Stimulated activated CD8-positive, alpha-beta memory T cell treated with anti-CD3 and anti-CD28 coated beads, Interleukin-7, amount 100 ng/mL, for 1 hour (primary cell): Measurements from ENCODE around the gene C5.
"Not testable (repeated sequence)": the region's sequence is repeated elsewhere in the genome, so short reads cannot be mapped to it uniquely, and the experiment has no call there.

Experiments used
- DNase-seq, 2 donors: peaks; one replicate each; pipeline ENCODE4 v3.0.0-alpha.2; 2020; ENCODE audit warnings: low read depth in 2 of 2

Gene C5

GRCh38 chr9:121048618-121049017 is 1.5 kb downstream of the C5 start:
- no peak for DNase-seq

- no peak for DNase-seq
Observed at GRCh38 chr9:121048175-121048574, 1.9 kb downstream of the C5 start.

GRCh38 chr9:121038804-121039203 is 11.3 kb downstream of the C5 start:
- no peak for DNase-seq

GRCh38 chr9:121038362-121038761 is 11.7 kb downstream of the C5 start:
- no peak for DNase-seq

GRCh38 chr9:121035717-121036116 is 14.4 kb downstream of the C5 start:
- not testable (repeated sequence) for DNase-seq

GRCh38 chr9:121034529-121034928 is 15.5 kb downstream of the C5 start:
- no peak for DNase-seq

GRCh38 chr9:121029469-121029868 is 20.6 kb downstream of the C5 start:
- no peak for DNase-seq

- not testable (repeated sequence) for DNase-seq
Observed at GRCh38 chr9:121028285-121028684, 21.8 kb downstream of the C5 start.

GRCh38 chr9:121026768-121027167 is 23.3 kb downstream of the C5 start:
- no peak for DNase-seq

- no peak for DNase-seq
Observed at GRCh38 chr9:121026260-121026691, 23.8 kb downstream of the C5 start.

GRCh38 chr9:121024237-121024636 is 25.8 kb downstream of the C5 start:
- DNase-seq, result no peak

GRCh38 chr9:121023064-121023463 is 27.0 kb downstream of the C5 start:
- no peak for DNase-seq

- DNase-seq, result no peak
Observed at GRCh38 chr9:121021301-121021700, 28.8 kb downstream of the C5 start.

GRCh38 chr9:121019273-121019672 is 30.8 kb downstream of the C5 start:
- no peak for DNase-seq

GRCh38 chr9:121013911-121014310 is 36.2 kb downstream of the C5 start:
- no peak for DNase-seq

GRCh38 chr9:121009650-121010049 is 40.4 kb downstream of the C5 start:
- DNase-seq, result no peak

GRCh38 chr9:120999317-120999716 is 50.8 kb downstream of the C5 start:
- DNase-seq, result no peak

GRCh38 chr9:120998111-120998510 is 52.0 kb downstream of the C5 start:
- no peak for DNase-seq

GRCh38 chr9:120997502-120997901 is 52.6 kb downstream of the C5 start:
- DNase-seq, result no peak

- no peak for DNase-seq
Observed at GRCh38 chr9:120996409-120996808, 53.7 kb downstream of the C5 start.

- DNase-seq, result no peak
Observed at GRCh38 chr9:120989065-120989464, 61.0 kb downstream of the C5 start.

GRCh38 chr9:120985819-120986222 is 64.3 kb downstream of the C5 start:
- DNase-seq, result no peak

GRCh38 chr9:120983259-120983837 is 66.7 kb downstream of the C5 start:
- no peak for DNase-seq

GRCh38 chr9:120982836-120983235 is 67.2 kb downstream of the C5 start:
- no peak for DNase-seq
